ENCODE data around the gene MUC22.
"Not testable (repeated sequence)": the region's sequence is repeated elsewhere in the genome, so short reads cannot be mapped to it uniquely, and the experiment has no call there.

The MUC22 gene

DNA sequence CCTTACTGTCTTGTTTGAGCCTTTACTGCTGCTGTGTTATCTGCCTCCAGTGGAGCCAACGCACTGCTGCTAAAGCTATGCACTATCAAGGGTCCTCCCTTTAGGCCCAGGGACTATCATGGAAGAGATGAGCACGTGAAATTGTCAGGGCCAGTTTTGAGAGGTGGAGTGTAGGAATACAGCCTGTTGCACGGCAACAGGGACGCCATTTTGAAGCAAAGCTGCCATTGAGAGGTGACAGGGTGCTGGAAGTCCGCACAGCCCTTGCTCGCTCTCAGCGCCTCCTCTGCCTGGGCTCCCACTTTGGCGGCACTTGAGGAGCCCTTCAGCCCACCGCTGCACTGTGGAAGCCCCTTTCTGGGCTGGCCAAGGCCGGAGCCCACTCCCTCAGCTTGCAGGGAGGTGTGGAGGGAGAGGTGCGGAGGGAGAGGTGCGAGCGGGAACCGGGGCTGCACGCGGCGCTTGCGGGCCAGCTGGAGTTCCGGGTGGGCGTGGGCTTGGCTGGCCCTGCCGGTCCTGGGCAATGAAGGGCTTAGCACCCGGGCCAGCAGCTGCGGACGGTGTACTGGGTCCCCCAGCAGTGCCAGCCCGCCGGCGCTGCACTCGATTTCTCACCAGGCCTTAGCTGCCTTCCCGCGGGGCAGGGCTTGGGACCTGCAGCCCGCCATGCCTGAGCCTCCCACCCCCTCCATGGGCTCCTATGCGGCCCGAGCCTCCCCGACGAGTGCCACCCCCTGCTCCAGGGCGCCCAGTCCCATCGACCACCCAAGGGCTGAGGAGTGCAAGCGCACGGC is 10.0 kb upstream of the MUC22 start:
- DNase-seq: not testable (repeated sequence)

DNA sequence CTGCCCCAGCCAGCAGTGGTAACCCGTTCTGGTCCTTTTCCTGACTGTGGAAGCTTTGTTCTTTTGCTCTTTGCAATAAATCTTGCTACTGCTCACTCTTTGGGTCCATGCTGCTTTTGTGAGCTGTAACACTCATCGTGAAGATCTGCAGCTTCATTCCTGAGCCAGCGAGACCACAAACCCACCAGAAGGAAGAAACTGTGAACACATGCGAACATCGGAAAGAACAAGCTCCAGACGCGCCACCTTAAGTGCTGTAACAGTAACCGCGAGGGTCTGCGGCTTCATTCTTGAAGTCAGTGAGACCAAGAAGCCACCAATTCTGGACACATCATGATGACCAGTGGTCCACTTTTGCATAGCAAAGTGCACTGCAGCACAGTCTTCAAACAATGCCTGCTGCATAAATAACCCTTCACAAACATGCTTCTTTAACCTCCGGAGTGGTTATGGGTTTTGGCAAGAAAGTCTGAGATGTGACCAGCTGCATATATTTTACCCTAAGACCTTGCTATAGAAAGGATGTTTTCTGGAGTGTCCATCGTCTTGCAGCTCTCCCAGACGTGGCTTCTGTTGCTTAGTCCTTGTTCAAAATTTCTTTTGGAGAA is 8.9 kb upstream of the MUC22 start:
- no peak for DNase-seq

DNA sequence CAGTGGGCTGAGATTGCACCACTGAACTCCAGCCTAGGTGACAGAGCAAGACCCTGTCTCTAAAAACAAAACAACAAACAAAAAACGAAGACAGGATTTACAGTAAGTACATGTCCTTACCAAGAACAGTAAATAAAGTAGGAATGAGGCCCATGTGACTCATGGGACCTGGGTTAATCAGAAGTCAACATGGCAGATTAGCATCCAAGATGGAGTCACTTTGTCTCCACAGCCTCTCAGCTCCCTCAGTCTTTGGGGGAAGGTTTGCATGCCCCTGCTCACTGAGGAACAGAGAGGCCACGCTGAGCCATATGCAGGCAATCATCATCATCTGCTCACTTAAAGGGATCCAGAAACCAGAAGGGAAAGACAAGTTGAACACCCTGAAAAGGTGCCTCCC is 7.8 kb upstream of the MUC22 start:
- no peak for DNase-seq

DNA sequence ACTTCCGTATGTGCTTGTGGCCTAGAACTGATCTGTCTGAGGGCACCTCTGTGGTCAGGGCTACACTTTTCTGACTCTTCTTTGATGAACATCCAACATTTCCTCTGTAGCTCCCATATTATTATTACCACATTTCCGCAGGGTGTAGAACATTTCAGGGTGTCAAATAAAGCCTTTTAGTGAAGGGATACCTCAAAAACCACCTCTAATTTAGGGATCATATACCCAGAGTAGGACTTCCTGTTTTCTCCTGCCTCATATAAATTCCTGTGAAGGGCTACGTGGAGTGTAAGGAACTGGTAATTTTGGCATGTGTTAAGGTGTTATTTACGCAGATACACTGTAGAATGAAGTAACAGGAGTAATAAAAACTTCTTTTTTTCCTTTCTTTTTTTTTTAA is 5.5 kb upstream of the MUC22 start:
- DNase-seq: no peak

DNA sequence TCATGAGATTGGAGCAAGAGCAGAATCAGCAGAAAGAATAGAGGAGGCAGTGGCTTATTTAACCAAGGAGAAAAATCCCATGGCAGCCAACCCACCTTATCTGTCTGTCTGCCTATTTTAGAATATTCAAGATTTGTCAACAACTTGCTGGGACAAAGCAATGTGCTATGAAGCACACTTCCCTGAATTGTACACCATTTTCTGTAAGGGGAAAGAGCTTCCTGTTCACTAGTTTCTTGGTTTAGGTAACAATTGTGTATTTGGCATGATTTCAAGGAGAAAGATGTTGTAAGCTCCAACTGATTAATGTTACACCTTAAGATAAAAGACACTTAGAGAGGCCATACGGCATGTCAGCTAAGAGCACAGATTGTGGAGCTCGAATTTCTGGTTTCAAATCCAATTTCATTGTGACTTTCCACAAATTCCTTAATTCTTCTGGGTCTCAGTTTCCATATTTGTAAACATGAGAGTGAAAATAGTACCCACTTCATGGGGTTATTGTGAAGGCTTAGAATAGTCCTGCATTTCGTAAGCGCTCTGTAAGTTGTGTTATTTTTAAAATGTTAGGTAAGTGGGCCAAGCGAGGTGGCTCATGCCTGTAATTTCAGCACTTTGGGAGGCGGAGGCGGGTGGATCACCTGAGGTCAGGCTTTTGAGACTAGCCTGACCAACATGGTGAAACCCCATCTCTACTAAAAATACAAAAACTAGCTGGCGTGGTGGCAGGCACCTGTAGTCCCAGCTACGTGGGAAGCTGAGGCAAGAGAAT is 4.8 kb upstream of the MUC22 start:
- no peak for DNase-seq

DNA sequence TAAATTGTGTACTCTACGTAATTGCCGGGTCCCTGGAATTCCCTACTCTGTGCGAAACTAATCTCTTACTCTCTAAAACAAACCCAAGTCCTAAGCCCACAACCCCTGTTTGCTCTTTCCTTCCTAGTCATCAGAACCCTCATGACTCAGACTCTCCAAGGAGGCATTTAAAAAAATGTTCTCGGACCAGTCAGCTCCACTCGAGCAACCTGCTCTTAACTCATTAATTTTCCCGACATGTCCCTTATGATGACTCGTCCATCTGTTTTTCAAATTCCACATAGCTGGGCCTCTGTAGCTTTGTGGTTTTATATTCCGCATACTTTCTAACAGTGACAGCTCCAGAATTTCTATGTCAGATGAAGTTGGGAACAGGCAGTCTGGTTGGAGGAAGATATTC is 2.6 kb upstream of the MUC22 start:
- DNase-seq: no peak

DNA sequence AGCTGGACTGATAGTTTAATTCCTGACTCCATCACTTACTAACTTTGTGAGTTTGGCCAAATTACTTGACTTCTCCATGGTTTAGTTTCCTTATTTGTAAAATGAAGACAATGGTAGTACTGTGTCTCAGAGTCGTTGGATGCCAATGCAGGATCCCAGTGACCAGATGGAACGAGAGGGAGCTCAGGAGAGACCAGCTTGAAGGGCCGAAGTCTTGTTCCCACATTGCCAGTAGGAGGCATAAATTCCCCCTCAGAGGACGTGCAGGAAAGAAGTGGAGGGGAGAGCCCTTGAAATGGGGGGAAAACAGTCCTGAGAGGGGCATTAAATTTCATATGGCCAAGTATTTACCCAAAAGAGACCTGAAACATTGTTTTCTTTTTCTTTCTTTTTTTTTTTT is 2.1 kb upstream of the MUC22 start:
- DNase-seq: no peak

DNA sequence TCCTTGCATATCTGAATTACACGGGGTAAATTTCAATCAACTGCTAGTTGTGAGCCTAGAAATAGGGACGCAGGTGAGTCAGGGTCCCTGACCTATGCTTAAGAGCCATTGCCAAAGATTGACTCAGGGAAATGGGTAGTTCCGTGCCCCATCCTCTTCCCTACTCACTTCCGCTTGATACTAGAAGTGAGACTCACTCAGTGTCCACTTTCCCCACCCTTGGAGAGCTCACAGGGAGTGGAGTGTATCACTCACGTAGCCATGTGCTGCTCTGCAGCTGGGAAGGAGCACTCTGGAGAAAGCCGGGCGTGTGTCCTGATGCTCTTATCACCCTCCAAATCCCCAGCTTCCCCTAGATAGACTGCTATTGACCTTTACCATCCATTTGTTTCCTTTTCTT is 543 bp upstream of the MUC22 start:
- DNase-seq: no peak

DNA sequence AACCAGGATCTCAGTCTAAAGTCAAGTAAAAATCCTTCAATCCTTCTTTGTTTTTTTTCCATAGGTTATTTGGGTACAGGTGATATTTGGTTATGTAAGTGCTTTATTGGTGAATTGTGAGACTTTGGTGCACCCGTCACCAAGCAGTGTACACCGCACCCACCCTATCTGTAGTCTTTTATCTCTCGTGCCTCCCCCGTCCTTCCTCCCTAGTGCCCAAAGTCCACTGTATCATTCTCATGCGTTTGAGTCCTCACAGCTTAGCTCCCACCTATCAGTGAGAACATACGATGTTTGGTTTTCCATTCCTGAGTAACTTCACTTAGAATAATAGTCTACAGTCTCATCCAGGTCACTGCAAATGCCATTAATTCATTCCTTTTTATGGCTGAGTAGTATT is 879 bp downstream of the MUC22 start:
- no peak for DNase-seq

DNA sequence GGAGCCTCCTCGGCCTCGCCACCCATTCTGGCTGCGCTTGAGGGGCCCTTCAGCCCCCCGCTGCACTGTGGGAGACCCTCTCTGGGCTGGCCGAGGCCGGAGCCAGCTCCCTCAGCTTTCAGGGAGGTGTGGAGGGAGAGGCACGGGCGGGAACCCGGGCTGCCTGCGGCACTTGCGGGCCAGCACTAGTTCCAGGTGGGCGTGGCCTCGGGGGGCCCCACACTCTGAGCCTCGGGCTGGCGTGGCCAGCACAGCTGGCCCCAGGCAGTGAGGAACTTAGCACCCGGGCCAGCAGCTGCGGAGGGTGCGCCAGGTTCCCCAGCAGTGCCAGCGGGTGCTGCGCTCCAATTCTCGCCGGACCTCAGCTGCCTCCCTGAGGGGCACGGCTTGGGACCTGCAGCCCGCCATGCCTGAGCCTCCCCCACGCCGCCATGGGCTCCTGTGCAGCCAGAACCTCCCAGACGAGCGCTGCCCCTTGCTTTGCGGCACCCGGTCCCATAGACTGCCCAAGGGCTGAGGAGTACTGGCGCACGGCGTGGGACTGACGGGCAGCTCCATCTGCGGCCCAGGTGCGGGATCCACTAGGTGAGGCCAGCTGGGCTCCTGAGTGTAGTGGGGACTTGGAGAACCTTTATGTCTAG is 6.5 kb downstream of the MUC22 start:
- no peak for DNase-seq

DNA sequence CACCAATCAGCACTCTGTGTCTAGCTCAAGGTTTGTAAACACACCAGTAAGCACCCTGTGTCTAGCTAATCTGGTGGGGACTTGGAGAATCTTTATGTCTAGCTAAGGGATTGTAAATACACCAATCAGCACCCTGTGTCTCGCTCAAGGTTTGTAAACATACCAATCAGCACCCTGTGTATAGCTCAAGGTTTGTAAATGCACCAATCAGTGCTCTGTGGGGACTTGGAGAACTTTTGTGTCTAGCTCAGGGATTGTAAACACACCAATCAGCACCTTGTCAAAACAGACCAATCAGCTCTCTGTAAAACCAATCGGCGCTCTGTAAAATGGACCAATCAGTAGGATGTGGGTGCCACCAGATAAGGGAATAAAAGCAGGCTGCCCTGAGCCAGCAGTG is 7.2 kb downstream of the MUC22 start:
- DNase-seq: not testable (repeated sequence)

DNA sequence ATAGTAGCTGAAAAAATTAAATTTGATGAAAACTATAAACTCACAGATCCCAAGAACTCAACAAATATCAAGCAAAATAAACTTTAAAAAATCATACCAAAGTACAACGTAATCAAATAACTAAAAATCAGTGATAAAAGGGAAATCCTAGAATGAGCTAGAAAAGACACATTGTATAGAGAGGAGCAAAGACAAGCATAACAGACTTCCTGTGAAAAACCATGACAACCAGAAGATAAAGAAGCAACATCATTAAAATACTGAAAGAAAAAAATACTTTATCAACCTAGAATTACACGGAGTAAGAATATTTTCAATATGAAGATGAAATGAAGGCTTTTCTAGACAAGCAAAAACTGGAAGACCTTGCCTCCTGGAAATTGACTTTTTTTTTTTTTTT is 9.8 kb downstream of the MUC22 start:
- no peak for DNase-seq

DNA sequence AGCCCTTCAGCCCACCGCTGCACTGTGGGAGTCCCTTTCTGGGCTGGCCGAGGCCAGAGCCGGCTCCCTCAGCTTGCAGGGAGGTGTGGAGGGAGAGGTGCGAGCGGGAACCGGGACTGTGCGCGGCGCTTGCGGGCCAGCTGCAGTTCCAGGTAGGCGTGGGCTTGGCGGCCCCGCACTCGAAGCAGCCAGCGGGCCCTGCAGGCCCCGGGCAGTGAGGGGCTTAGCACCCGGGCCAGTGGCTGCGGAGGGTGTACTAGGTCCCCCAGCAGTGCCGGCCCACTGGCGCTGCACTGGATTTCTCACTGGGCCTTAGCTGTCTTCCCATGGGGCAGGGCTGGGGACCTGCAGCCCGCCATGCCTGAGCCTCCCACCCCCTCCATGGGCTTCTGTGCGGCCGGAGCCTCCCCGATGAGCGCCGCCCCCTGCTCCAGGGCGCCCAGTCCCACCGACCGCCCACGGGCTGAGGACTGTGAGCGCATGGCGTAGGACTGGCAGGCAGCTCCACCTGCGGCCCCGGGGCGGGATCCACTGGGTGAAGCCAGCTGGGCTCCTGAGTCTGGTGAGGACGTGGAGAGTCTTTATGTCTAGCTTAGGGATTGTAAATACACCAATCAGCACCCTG is 10.5 kb downstream of the MUC22 start:
- DNase-seq: not testable (repeated sequence)

DNA sequence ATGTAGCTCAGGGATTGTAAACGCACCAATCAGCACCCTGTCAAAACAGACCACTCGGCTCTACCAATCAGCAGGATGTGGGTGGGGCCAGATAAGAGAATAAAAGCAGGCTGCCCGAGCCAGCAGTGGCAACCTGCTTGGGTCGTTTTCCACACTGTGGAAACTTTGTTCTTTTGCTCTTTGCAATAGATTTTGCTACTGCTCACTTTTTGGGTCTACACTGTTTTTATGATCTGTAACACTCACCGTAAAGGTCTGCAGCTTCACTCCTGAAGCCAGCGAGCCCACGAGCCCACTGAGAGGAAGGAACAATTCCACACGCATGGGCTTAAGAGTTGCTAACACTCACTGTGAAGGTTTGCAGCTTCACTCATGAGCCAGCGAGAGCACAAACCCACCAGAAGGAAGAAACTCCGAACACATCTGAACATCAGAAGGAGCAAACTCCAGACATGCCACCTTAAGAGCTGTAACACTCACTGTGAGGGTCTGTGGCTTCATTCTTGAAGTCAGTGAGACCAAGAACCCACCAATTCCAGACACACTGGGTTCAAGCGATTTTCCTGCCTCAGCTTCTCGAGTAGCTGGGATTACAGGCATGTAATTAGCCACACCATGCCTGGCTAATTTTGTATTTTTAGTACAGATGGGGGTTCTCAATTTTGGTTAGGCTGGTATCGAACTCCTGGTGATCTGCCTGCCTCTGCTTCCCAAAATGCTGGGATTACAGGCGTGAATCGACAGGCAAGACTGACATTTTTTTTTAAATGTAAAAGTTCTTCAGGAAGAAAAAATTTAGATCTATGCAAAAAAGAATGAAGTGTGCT is 11.6 kb downstream of the MUC22 start:
- not testable (repeated sequence) for DNase-seq

DNA sequence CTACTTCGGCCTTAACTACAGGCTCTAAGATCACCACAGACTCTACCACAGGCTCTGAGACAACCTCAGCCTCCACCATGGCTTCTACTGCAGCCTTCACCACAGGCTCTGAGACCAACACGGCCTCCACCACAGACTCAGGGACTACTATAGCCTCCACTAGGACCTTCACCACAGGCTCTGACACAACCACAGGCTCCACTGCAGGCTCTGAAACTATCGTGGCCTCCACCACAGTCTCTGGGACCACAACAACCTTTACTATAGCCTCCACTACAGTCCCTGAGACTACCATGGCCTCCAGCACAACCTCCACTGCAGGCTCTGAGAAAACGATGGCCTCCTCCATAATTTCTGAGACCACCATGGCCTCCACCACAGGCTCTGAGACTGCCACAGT is 15.3 kb downstream of the MUC22 start:
- no peak for DNase-seq

DNA sequence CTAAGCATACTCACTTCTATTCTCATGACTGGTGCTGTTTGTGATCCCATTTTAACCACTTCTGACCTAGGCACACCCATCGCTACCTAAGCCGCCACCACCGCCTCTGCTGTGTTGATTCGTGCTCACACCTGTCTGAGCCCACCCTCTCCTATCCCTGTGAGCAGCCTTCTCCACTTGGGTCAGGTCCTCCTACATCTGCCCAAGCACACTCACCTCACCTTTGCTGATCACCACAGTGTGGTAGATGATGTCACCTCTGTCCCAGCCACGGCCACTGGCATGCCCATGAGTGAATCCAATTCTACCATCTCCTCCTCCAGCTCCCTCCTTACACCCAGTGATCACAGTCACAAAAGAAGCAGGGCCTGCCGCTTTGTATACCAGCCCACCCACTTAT is 20.8 kb downstream of the MUC22 start:
- DNase-seq: no peak

DNA sequence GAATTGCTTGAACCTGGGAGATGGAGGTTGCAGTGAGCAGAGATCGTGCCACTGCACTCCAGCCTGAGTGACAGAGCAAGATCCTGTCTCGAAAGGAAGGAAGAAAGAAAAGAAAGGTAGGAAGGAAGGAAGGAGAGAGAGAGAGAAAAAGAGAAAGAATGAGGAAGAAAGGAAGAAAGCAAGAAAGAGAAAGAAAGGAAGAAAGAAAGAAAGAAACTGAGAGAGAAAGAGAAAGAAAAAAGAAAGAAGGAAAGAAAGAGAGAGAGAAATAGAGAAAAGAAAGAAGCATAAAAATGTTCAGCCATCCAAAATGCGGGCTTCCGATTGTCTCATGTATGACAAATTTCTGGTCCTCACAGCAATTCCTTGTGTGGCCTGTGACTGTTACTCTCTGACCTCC is 22.8 kb downstream of the MUC22 start:
- no peak for DNase-seq

DNA sequence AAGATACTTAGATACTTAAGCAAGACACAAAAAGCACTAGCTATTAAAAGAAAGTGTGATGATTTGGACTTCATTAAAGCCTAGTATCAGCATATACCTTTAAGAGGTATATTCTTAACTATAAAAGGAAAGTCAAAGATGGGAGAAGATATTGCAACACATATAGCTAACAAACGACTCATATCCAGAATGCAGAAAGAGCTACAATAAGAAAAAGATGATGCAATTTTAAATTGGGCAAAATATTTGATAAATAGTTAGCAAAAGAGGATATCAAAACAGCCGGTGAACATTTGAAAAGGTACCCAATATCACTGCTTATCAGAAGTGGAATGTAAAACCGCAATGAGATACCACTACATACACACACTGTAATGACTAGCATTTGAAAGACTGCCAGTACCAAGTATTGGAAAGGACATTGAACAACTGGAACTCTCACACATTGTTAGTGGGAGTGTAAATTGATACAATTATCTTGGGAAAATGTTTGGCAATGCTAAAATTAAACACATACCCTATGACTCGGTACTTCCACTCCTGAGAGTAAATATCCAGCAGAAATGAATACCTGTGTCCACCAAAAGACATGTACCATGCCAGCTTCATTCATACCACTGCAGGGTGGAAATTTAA is 25.7 kb downstream of the MUC22 start:
- DNase-seq: no peak

DNA sequence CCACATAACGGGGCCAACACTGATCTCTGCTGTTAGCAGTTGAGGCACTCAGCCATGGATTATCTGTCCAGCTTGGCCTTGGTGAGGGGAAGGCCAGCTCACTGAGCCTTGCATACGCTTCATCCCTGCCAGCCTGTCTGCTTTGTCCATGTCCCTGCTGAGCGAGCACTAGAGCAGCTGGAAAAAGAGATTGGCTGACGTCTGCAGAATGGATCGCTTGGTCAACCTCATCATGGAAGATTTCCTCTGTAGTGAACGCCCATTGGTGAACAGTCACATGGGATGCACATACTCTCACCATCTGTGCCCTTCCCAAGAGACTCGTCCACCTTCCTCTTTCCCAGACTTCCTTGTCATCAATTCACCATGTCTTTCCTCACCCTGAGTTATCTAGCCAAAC is 26.9 kb downstream of the MUC22 start:
- DNase-seq: no peak

DNA sequence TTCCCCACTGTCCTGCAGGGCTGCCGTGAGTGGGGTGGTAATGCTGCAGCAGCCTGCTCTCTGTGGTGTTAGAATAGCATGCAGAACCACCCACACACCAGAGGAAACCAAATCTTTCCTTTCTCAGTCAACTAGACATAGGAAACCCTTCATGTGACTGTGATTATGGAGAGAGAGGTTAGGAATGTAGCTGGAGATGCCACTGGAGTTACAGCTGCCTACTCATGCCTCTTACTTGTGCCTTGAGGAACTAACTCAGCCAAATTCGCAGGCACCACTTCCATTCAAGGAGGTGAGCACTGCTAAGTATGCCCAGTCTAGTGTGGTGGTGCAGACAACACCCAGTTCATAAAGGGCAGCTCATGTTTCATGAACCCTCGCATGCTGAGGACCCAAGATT is 27.4 kb downstream of the MUC22 start:
- DNase-seq: no peak

DNA sequence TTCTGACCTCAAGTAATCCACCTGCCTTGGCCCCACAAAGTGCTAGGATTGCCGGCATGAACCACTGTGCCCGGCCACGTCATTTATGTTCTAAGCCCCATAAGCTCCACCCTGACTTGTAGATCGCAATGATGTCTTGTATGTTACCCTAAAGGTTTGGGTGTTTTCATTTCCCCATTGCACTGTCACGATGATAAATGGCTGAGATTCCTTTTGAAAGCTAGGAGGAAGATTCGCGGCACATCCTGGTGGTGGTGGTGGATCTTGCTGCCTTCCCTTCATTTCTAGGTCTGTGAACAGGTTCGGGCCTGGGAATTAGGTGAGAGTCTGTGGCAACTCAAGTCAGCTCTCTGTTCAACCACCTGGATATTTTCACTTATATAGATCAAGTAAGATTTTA is 28.3 kb downstream of the MUC22 start:
- DNase-seq: no peak

DNA sequence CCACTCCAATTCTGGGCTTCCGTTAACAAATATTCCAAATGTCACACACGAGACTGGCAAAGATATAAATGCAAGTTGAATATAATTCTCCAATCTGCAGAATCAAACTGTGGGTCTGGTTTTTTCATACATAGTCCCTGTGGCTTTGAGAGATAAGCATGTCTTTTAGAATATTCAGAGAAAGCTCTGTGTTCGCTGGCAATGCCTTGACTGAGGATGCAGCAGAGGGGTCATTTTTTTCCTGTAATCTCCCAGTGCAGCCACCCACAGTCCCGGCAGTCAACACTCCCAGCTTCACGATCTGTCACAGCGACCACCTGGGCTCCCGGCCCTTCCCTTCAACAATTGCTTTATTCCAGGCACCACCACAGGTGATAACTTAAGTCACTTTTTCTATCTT is 30.5 kb downstream of the MUC22 start:
- no peak for DNase-seq
